K562 (cell line): ENCODE results near the gene CDKN1C. TPM values are rescaled to one million over a fixed set of nuclear protein-coding genes. Genes with fewer than 3 reads are reported as not detected.

Source experiments
- BRF1 ChIP-seq: IDR thresholded peaks from 3 replicates; pipeline ENCODE4 v1.6.1; 2011; ENCODE audit warnings: borderline replicate concordance, mild to moderate bottlenecking; ENCODE audit not compliant: insufficient read length; ENCODE audit errors: extremely low read depth
- CBFB ChIP-seq: sonication (generic); formaldehyde crosslinking; IDR thresholded peaks from 2 replicates; pipeline ENCODE4 v1.4.0; 2020; ENCODE audit warnings: mild to moderate bottlenecking, missing genetic modification reagents
- CTBP1 ChIP-seq: fragments of 450-650 bp; IDR thresholded peaks from 2 replicates; pipeline ENCODE4 v1.6.1; 2016; ENCODE audit warnings: borderline replicate concordance
- FOXM1 ChIP-seq, 2 experiments: fragments of 450-650 bp in 1 of 2; sonication (generic) in 1 of 2; formaldehyde crosslinking in 1 of 2; IDR thresholded peaks; 2 replicates each; pipeline versions ENCODE4 v1.6.1 to v1.9.0; 2017 to 2022; ENCODE audit warnings: low read depth in 2 of 2, mild to moderate bottlenecking in 2 of 2, missing genetic modification reagents in 1 of 2, moderate library complexity in 1 of 2
- HDAC3 ChIP-seq: fragments of 450-650 bp; IDR thresholded peaks from 2 replicates; pipeline ENCODE4 v1.6.1; 2018; ENCODE audit warnings: borderline replicate concordance, mild to moderate bottlenecking, moderate library complexity; ENCODE audit not compliant: partially characterized antibody
- SMAD3 ChIP-seq: fragments of 450-650 bp; formaldehyde crosslinking; conservative IDR thresholded peaks from 2 replicates; pipeline ENCODE4 v1.4.0; 2020; ENCODE audit warnings: mild to moderate bottlenecking
- SRSF3 ChIP-seq: fragments of 200-400 bp; formaldehyde crosslinking; IDR thresholded peaks from 2 replicates; pipeline ENCODE4 v1.6.1; 2016; ENCODE audit warnings: mild to moderate bottlenecking, low read length, moderate library complexity; ENCODE audit not compliant: insufficient read depth
- XRCC4 ChIP-seq: IDR thresholded peaks from one replicate; pipeline ENCODE4 v1.6.1; 2011; ENCODE audit not compliant: insufficient read depth, insufficient read length; ENCODE audit errors: extremely low read depth
- ZNF124 ChIP-seq: sonication (generic); formaldehyde crosslinking; IDR thresholded peaks from 2 replicates; pipeline ENCODE4 v1.8.1; 2022; ENCODE audit warnings: missing genetic modification reagents
- ZNF184 ChIP-seq: sonication (generic); formaldehyde crosslinking; IDR thresholded peaks from 2 replicates; pipeline ENCODE4 v1.5.0; 2020; ENCODE audit warnings: missing genetic modification reagents
- ZNF3 ChIP-seq: fragments of 250-450 bp; sonication (Bioruptor Pico); IDR thresholded peaks from 2 replicates; pipeline ENCODE4 v1.5.0; 2021; ENCODE audit warnings: mild to moderate bottlenecking, moderate library complexity
- ZNF586 ChIP-seq: fragments of 450-650 bp; formaldehyde crosslinking; conservative IDR thresholded peaks from 2 replicates; pipeline ENCODE4 v1.4.0; 2020; ENCODE audit warnings: mild to moderate bottlenecking, moderate library complexity
- polyA plus RNA-seq, 8 experiments: library from polyadenylated mRNA; depleted of rRNA in 4 of 8; stranded (reverse) in 5 of 8; unstranded in 3 of 8; fragments of >200 nt; fragmentation: Nextera tagmentation in 2 of 8; fragmentation: Illumina TruSeq in 1 of 8; extraction: Ambion mirVana in 2 of 8; extraction: Trizol in 1 of 8; gene quantifications; 2 replicates each; pipeline versions ENCODE4 v1.2.1 to v1.2.3, GENCODE V29; 2011 to 2014; ENCODE audit warnings: inconsistent platforms in 1 of 8, missing spikeins in 1 of 8
- total RNA-seq, 7 experiments: library from RNA; depleted of rRNA in 6 of 7; stranded (reverse); fragments of >200 nt in 6 of 7; fragmentation: Illumina TruSeq in 2 of 7; extraction: Trizol in 2 of 7; gene quantifications; 2 replicates each; pipeline versions ENCODE4 v1.2.1 to v1.2.3, GENCODE V29; 2011 to 2021; ENCODE audit warnings: low replicate concordance in 1 of 7
- TF ChIP-seq, protein P1 (sequence below): fragments of 250-450 bp; sonication (Bioruptor Pico); IDR thresholded peaks from 2 replicates; pipeline ENCODE4 v1.8.0; 2021; ENCODE audit warnings: mild to moderate bottlenecking, moderate library complexity
- TF ChIP-seq, protein P2 (sequence below), 2 experiments: IDR thresholded peaks; 2 replicates each; pipeline ENCODE4 v1.6.1; 2012; ENCODE audit warnings: improper control_type of control experiment in 2 of 2, low read depth in 2 of 2, low read length in 2 of 2, borderline replicate concordance in 1 of 2
- TF ChIP-seq, protein P3 (sequence below): fragments of 150-350 bp; IDR thresholded peaks from 2 replicates; pipeline ENCODE4 v1.6.1; 2014; ENCODE audit warnings: low read depth, mild to moderate bottlenecking, low read length, borderline replicate concordance

Gene CDKN1C
- total and polyA plus RNA-seq, 9 of the 15 experiments (the other 6 are each of a cell fraction or from before 2014, with no cell fraction given), result 2.8 to 21.1 (median 9.3) TPM

DNA sequence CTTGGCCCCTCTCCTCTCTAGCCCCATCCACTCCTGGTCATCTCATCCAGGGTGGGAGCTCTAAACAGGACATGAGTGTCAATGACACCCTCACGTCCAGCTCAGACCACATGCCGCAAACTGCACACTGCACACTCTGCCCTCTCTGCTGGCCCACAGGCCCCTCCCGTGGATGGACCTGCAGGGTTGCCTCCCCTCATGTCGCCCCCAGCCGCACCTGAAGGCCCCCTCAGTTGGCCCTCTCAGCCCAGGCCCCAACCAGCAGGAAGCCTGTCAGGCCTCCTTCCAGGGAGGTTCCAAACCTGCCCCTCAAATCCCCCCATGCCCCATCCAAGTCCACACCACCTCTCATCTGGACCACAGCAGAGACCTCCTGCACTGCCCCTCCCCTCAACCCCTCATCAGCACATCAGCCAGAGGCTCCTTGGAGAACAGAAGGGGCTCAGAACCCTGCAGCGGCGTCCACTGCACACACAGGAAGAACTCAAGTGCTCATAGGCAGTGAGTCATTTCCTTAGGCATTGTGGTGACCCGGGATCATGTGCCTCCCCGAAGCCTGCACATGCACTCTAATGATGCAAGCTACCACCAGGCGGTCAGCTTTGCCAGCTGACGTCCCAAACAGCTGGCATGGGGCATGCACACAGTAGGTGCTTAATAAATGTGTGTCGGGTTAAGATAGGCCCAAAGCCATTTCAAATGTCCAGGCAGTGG is 12.9 kb upstream of the CDKN1C start (continued):
- TF ChIP-seq CTBP1, result no peak
- TF ChIP-seq, protein P1, sequence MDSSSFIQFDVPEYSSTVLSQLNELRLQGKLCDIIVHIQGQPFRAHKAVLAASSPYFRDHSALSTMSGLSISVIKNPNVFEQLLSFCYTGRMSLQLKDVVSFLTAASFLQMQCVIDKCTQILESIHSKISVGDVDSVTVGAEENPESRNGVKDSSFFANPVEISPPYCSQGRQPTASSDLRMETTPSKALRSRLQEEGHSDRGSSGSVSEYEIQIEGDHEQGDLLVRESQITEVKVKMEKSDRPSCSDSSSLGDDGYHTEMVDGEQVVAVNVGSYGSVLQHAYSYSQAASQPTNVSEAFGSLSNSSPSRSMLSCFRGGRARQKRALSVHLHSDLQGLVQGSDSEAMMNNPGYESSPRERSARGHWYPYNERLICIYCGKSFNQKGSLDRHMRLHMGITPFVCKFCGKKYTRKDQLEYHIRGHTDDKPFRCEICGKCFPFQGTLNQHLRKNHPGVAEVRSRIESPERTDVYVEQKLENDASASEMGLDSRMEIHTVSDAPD (CRISPR knock-in tag), result no peak
- TF ChIP-seq, protein P2, sequence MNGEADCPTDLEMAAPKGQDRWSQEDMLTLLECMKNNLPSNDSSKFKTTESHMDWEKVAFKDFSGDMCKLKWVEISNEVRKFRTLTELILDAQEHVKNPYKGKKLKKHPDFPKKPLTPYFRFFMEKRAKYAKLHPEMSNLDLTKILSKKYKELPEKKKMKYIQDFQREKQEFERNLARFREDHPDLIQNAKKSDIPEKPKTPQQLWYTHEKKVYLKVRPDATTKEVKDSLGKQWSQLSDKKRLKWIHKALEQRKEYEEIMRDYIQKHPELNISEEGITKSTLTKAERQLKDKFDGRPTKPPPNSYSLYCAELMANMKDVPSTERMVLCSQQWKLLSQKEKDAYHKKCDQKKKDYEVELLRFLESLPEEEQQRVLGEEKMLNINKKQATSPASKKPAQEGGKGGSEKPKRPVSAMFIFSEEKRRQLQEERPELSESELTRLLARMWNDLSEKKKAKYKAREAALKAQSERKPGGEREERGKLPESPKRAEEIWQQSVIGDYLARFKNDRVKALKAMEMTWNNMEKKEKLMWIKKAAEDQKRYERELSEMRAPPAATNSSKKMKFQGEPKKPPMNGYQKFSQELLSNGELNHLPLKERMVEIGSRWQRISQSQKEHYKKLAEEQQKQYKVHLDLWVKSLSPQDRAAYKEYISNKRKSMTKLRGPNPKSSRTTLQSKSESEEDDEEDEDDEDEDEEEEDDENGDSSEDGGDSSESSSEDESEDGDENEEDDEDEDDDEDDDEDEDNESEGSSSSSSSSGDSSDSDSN (IDR thresholded peaks at IDR 0.05; ENCODE audit: borderline replicate concordance in 1 of 2, low read depth in 2 of 2, low read length in 2 of 2), result no peak
- TF ChIP-seq FOXM1 (IDR thresholded peaks at IDR 0.05; ENCODE audit: low read depth), result no peak
- no peak for TF ChIP-seq FOXM1 (CRISPR knock-in tag; IDR thresholded peaks at IDR 0.05; ENCODE audit: low read depth)
- TF ChIP-seq, protein P3, sequence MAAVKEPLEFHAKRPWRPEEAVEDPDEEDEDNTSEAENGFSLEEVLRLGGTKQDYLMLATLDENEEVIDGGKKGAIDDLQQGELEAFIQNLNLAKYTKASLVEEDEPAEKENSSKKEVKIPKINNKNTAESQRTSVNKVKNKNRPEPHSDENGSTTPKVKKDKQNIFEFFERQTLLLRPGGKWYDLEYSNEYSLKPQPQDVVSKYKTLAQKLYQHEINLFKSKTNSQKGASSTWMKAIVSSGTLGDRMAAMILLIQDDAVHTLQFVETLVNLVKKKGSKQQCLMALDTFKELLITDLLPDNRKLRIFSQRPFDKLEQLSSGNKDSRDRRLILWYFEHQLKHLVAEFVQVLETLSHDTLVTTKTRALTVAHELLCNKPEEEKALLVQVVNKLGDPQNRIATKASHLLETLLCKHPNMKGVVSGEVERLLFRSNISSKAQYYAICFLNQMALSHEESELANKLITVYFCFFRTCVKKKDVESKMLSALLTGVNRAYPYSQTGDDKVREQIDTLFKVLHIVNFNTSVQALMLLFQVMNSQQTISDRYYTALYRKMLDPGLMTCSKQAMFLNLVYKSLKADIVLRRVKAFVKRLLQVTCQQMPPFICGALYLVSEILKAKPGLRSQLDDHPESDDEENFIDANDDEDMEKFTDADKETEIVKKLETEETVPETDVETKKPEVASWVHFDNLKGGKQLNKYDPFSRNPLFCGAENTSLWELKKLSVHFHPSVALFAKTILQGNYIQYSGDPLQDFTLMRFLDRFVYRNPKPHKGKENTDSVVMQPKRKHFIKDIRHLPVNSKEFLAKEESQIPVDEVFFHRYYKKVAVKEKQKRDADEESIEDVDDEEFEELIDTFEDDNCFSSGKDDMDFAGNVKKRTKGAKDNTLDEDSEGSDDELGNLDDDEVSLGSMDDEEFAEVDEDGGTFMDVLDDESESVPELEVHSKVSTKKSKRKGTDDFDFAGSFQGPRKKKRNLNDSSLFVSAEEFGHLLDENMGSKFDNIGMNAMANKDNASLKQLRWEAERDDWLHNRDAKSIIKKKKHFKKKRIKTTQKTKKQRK, result no peak
- TF ChIP-seq ZNF124 (CRISPR knock-in tag), result no peak
- TF ChIP-seq XRCC4, result no peak
- no peak for TF ChIP-seq BRF1
- TF ChIP-seq ZNF586 (CRISPR knock-in tag), result no peak
- TF ChIP-seq SRSF3, result no peak
- TF ChIP-seq HDAC3, result no peak
- no peak for TF ChIP-seq ZNF3 (CRISPR knock-in tag)
- no peak for TF ChIP-seq ZNF184 (CRISPR knock-in tag)
- 0 out of 2 replicates have a peak, but pooled peaks have one; percentile 28 for TF ChIP-seq CBFB
- no peak; the same call in 1 of the 2 replicates for TF ChIP-seq SMAD3 (CRISPR knock-in tag)
